SK-N-SH treated with all-trans-retinoic acid at 6 μM for 48 hours (cell line): Measurements from ENCODE around the gene PTPRG.

Experiments used
- ATAC-seq: fragments of 200-7000 bp; cut with Tn5 transposase; 3 replicates; pipeline ENCODE4 v1.9.1; 2020; ENCODE audit warnings: mild to moderate bottlenecking, moderate library complexity
- ARNTL ChIP-seq: fragments of 450-650 bp; formaldehyde crosslinking; IDR thresholded peaks from 2 replicates; pipeline ENCODE4 v1.5.0; 2020; ENCODE audit warnings: low read depth, mild to moderate bottlenecking, moderate library complexity, borderline replicate concordance
- BACH2 ChIP-seq: fragments of 250-450 bp; sonication (Bioruptor Pico); IDR thresholded peaks from 2 replicates; pipeline ENCODE4 v1.9.0; 2021; ENCODE audit warnings: mild to moderate bottlenecking, borderline replicate concordance
- CREB5 ChIP-seq: fragments of 250-450 bp; sonication (Bioruptor Pico); IDR thresholded peaks from 2 replicates; pipeline ENCODE4 v1.5.1; 2020; ENCODE audit warnings: low read depth, mild to moderate bottlenecking, moderate library complexity
- CSDC2 ChIP-seq: fragments of 250-450 bp; sonication (Bioruptor Pico); IDR thresholded peaks from 2 replicates; pipeline ENCODE4 v1.5.0; 2020; ENCODE audit warnings: mild to moderate bottlenecking, moderate library complexity
- CSRNP3 ChIP-seq: fragments of 250-450 bp; sonication (Bioruptor Pico); IDR thresholded peaks from 2 replicates; pipeline ENCODE4 v1.5.1; 2021; ENCODE audit warnings: mild to moderate bottlenecking, moderate library complexity
- ESRRG ChIP-seq: fragments of 250-450 bp; sonication (Bioruptor Pico); IDR thresholded peaks from 2 replicates; pipeline ENCODE4 v1.6.1; 2021; ENCODE audit warnings: mild to moderate bottlenecking
- GLIS3 ChIP-seq: fragments of 250-450 bp; sonication (Bioruptor Pico); IDR thresholded peaks from 2 replicates; pipeline ENCODE4 v1.5.0; 2020; ENCODE audit warnings: mild to moderate bottlenecking, moderate library complexity
- ISL1 ChIP-seq: fragments of 250-450 bp; sonication (Bioruptor Pico); IDR thresholded peaks from 2 replicates; pipeline ENCODE4 v2.1.2; 2022; ENCODE audit warnings: mild to moderate bottlenecking, moderate library complexity
- OSR1 ChIP-seq: fragments of 250-450 bp; sonication (Bioruptor Pico); IDR thresholded peaks from 2 replicates; pipeline ENCODE4 v1.8.0; 2022; ENCODE audit warnings: moderate library complexity, mild to moderate bottlenecking, inconsistent platforms
- PATZ1 ChIP-seq: fragments of 250-450 bp; sonication (Bioruptor Pico); IDR thresholded peaks from 2 replicates; pipeline ENCODE4 v1.8.0; 2020; ENCODE audit warnings: mild to moderate bottlenecking, moderate library complexity, borderline replicate concordance
- POU6F1 ChIP-seq: fragments of 250-450 bp; sonication (Bioruptor Pico); IDR thresholded peaks from 2 replicates; pipeline ENCODE4 v1.8.0; 2021; ENCODE audit warnings: low read depth, mild to moderate bottlenecking, moderate library complexity, borderline replicate concordance
- PPARA ChIP-seq: fragments of 250-450 bp; sonication (Bioruptor Pico); IDR thresholded peaks from 2 replicates; pipeline ENCODE4 v1.5.0; 2020; ENCODE audit warnings: mild to moderate bottlenecking, borderline replicate concordance
- RARB ChIP-seq: fragments of 250-450 bp; sonication (Bioruptor Pico); IDR thresholded peaks from 2 replicates; pipeline ENCODE4 v1.8.0; 2021; ENCODE audit warnings: mild to moderate bottlenecking, moderate library complexity
- SNAI2 ChIP-seq: fragments of 250-450 bp; sonication (Bioruptor Pico); IDR thresholded peaks from 2 replicates; pipeline ENCODE4 v1.5.0; 2020; ENCODE audit warnings: mild to moderate bottlenecking, moderate library complexity
- TCF4 ChIP-seq: fragments of 250-450 bp; sonication (Bioruptor Pico); IDR thresholded peaks from 2 replicates; pipeline ENCODE4 v1.8.0; 2021; ENCODE audit warnings: mild to moderate bottlenecking, moderate library complexity, borderline replicate concordance
- TOX ChIP-seq: fragments of 250-450 bp; sonication (Bioruptor Pico); IDR thresholded peaks from 2 replicates; pipeline ENCODE4 v1.8.0; 2021; ENCODE audit warnings: mild to moderate bottlenecking, moderate library complexity, borderline replicate concordance
- TSHZ2 ChIP-seq: fragments of 250-450 bp; sonication (Bioruptor Pico); IDR thresholded peaks from 2 replicates; pipeline ENCODE4 v1.5.0; 2020; ENCODE audit warnings: mild to moderate bottlenecking, moderate library complexity
- ZC3H10 ChIP-seq: fragments of 250-450 bp; sonication (Bioruptor Pico); IDR thresholded peaks from 2 replicates; pipeline ENCODE4 v1.5.1; 2021; ENCODE audit warnings: mild to moderate bottlenecking, moderate library complexity
- ZFP3 ChIP-seq: fragments of 250-450 bp; sonication (Bioruptor Pico); IDR thresholded peaks from 2 replicates; pipeline ENCODE4 v1.5.0; 2020; ENCODE audit warnings: mild to moderate bottlenecking, moderate library complexity
- ZFP30 ChIP-seq: fragments of 450-650 bp; formaldehyde crosslinking; IDR thresholded peaks from 2 replicates; pipeline ENCODE4 v1.5.0; 2022; ENCODE audit warnings: mild to moderate bottlenecking, moderate library complexity
- ZNF565 ChIP-seq: fragments of 450-650 bp; formaldehyde crosslinking; conservative IDR thresholded peaks from 2 replicates; pipeline ENCODE4 v1.5.0; 2020; ENCODE audit warnings: low read depth, mild to moderate bottlenecking, moderate library complexity
- ZNF8 ChIP-seq: fragments of 450-650 bp; formaldehyde crosslinking; IDR thresholded peaks from 2 replicates; pipeline ENCODE4 v1.5.0; 2020; ENCODE audit warnings: mild to moderate bottlenecking, moderate library complexity

The PTPRG gene

GRCh38 chr3:62032738-62033137, 471.4 kb downstream of the PTPRG start:
- no peak for TF ChIP-seq CSDC2 (CRISPR knock-in tag)
- no peak for TF ChIP-seq TSHZ2
- no peak for TF ChIP-seq BACH2 (CRISPR knock-in tag)
- TF ChIP-seq TOX (CRISPR knock-in tag): no peak
- no peak for TF ChIP-seq OSR1 (CRISPR knock-in tag)
- no peak for TF ChIP-seq POU6F1 (CRISPR knock-in tag)
- no peak for TF ChIP-seq PATZ1 (CRISPR knock-in tag)
- TF ChIP-seq ZFP3 (CRISPR knock-in tag): no peak
- no peak for TF ChIP-seq ISL1 (CRISPR knock-in tag)
- TF ChIP-seq CSRNP3 (CRISPR knock-in tag): no peak
- TF ChIP-seq TCF4 (CRISPR knock-in tag): no peak
- TF ChIP-seq PPARA (CRISPR knock-in tag): no peak
- TF ChIP-seq SNAI2 (CRISPR knock-in tag): no peak
- TF ChIP-seq CREB5 (CRISPR knock-in tag): no peak
- TF ChIP-seq ZC3H10 (CRISPR knock-in tag): no peak
- no peak for TF ChIP-seq GLIS3
- no peak for TF ChIP-seq RARB (CRISPR knock-in tag)
- TF ChIP-seq ZNF565: no peak
- TF ChIP-seq ZFP30 (CRISPR knock-in tag): no peak
- TF ChIP-seq ARNTL (CRISPR knock-in tag): no peak
- no peak for ATAC-seq

- ATAC-seq: peak; percentile 16
- no peak for TF ChIP-seq CSRNP3 (CRISPR knock-in tag)
- TF ChIP-seq TOX (CRISPR knock-in tag): no peak
- no peak for TF ChIP-seq CSDC2 (CRISPR knock-in tag)
- TF ChIP-seq RARB (CRISPR knock-in tag): no peak
- no peak for TF ChIP-seq GLIS3
- TF ChIP-seq CREB5 (CRISPR knock-in tag): no peak
- TF ChIP-seq ARNTL (CRISPR knock-in tag): no peak
- no peak for TF ChIP-seq ZNF8 (CRISPR knock-in tag)
- no peak for TF ChIP-seq PPARA (CRISPR knock-in tag)
- no peak for TF ChIP-seq PATZ1 (CRISPR knock-in tag)
- TF ChIP-seq SNAI2 (CRISPR knock-in tag): no peak
- no peak for TF ChIP-seq TCF4 (CRISPR knock-in tag)
- TF ChIP-seq ESRRG: no peak
- no peak for TF ChIP-seq ZNF565
- TF ChIP-seq ZC3H10 (CRISPR knock-in tag): no peak
- no peak for TF ChIP-seq POU6F1 (CRISPR knock-in tag)
Observed at GRCh38 chr3:62035402-62036057, 474.2 kb downstream of the PTPRG start.
